Neutrophil (primary cell): ENCODE data around the gene SLC8B1.
A peak's percentile ranks its signal among the peaks of the same experiment; 100 is the strongest.

ENCODE experiments used
- H3K27ac ChIP-seq: fragments of 200-600 bp; sonication (generic); 2 replicates; pipeline ENCODE4 v1.5.1; 2016; ENCODE audit warnings: mild to moderate bottlenecking, moderate library complexity
- H3K27me3 ChIP-seq: fragments of 200-600 bp; sonication (generic); 2 replicates; pipeline ENCODE4 v1.6.0; 2016; ENCODE audit warnings: mild to moderate bottlenecking
- H3K36me3 ChIP-seq: fragments of 200-600 bp; sonication (generic); 2 replicates; pipeline ENCODE4 v1.5.1; 2017
- H3K4me1 ChIP-seq, 2 experiments: fragments of 200-600 bp in 1 of 2; sonication (generic) in 1 of 2; 1 replicate in 1 of 2; 2 replicates in 1 of 2; pipeline versions ENCODE4 v1.5.1 to v1.6.1; 2013 to 2016; ENCODE audit warnings: low read depth in 1 of 2, low read length in 1 of 2, mild to moderate bottlenecking in 1 of 2, moderate library complexity in 1 of 2; ENCODE audit not compliant: control insufficient read depth in 1 of 2, insufficient read depth in 1 of 2
- H3K4me3 ChIP-seq, 2 experiments: fragments of 200-600 bp in 1 of 2; sonication (generic) in 1 of 2; 1 replicate in 1 of 2; 2 replicates in 1 of 2; pipeline ENCODE4 v1.5.1; 2013 to 2016; ENCODE audit warnings: low read depth in 1 of 2, low read length in 1 of 2, mild to moderate bottlenecking in 1 of 2, moderate library complexity in 1 of 2
- H3K9me3 ChIP-seq: fragments of 200-600 bp; sonication (generic); 2 replicates; pipeline ENCODE4 v1.5.1; 2016
- CTCF ChIP-seq: fragments of 200-600 bp; sonication (generic); IDR thresholded peaks from 2 replicates; pipeline ENCODE4 v1.5.1; 2016; ENCODE audit warnings: antibody characterized with exemption

The SLC8B1 gene

GRCh38 chr12:113345318-113345717 is 10.4 kb upstream of the SLC8B1 start:
- no peak for TF ChIP-seq CTCF
- H3K4me3 ChIP-seq = no peak overlapping the region
- no peak overlapping the region for H3K27ac ChIP-seq
- H3K9me3 ChIP-seq = no peaks in the 10 kb centered on the region
- H3K36me3 ChIP-seq = no peaks in the 10 kb centered on the region
- H3K27me3 ChIP-seq = no peaks in the 10 kb centered on the region
- no peaks in the 10 kb centered on the region for H3K4me1 ChIP-seq

DNA sequence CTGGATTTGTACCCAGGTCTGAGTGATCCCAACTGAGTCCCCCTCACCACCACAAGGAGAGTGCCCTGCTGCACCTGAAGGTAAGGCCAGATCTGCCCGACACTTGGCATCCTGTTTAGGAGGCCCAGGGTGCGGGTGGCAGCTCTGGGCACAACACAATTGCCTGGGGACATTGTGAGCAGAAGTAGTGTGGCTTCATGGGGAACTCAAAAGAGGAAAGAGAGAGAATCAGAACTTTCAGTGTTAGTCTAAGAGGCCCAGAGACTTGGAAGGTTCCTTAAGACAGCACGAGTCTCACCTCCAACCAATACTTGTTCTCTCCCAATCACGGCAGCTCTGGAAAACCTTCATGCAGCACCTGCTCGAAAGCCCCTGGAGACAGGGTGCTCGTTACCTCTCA is 6.6 kb upstream of the SLC8B1 start:
- H3K27ac ChIP-seq = no peak overlapping the region
- no peaks in the 10 kb centered on the region for H3K36me3 ChIP-seq
- H3K9me3 ChIP-seq = no peaks in the 10 kb centered on the region
- H3K4me1 ChIP-seq = no peaks in the 10 kb centered on the region
- no peaks in the 10 kb centered on the region for H3K27me3 ChIP-seq
- H3K4me3 ChIP-seq = no peak overlapping the region
- TF ChIP-seq CTCF = no peak

DNA sequence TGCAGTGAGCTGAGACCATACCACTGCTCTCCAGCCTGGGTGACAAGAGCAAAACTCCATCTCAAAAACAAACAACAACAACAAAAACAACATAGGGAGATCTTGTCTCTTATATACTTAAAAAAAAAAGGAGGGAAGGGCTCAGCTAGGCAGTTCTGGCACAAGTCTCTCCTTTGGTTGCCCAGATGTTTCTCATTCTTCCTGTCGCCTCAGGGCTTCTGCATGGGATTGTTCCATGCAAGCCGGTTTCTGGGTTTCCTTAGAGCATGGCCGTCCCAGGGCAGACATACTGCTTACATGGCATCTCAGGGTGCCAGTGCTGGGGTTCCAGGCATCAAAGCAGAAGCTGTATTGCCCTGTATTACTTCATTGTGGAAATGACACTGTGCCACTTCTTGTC is 5.2 kb upstream of the SLC8B1 start:
- TF ChIP-seq CTCF = no peak
- no peak overlapping the region for H3K4me3 ChIP-seq
- H3K9me3 ChIP-seq = no peaks in the 10 kb centered on the region
- H3K36me3 ChIP-seq = no peaks in the 10 kb centered on the region
- H3K27ac ChIP-seq = no peak overlapping the region
- H3K4me1 ChIP-seq = peaks cover 5 to 12% of the 10 kb centered on the region in 2 experiments
- H3K27me3 ChIP-seq = no peaks in the 10 kb centered on the region

DNA sequence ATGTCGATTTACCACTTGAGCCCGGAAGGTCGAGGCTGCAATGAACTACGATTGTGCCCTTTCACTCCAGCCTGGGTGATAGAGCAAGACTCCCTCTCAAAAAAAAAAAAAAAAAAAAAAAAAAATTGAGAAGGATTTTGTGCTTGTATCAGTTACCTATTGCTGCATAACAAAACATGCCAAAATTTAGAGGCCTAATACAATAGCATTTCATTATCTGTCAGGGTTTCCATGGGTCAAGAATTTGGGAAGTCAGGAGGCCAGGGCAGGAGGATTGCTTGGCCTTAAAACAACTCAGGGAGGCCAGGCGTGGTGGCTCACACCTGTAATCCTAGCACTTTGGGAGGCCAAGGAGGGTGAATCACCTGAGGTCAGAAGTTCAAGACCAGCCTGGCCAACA is 4.6 kb upstream of the SLC8B1 start:
- Histone ChIP-seq H3K9me3 (no peaks in the 10 kb centered on the region), H3K27ac (no peak overlapping the region), H3K4me1 (peaks cover 8 to 17% of the 10 kb centered on the region in 2 experiments), H3K36me3 (no peaks in the 10 kb centered on the region), H3K4me3 (no peak overlapping the region), H3K27me3 (no peaks in the 10 kb centered on the region)
- no peak for TF ChIP-seq CTCF

GRCh38 chr12:113333877-113334785 is 778 bp downstream of the SLC8B1 start:
- peak overlapping the region; percentile 88 for H3K27ac ChIP-seq
- no peak for TF ChIP-seq CTCF
- H3K4me3 ChIP-seq = peak overlapping the region; percentile 93 to 94
- no peaks in the 10 kb centered on the region for H3K9me3 ChIP-seq
- H3K4me1 ChIP-seq = peaks cover 42 to 46% of the 10 kb centered on the region in 2 experiments
- H3K27me3 ChIP-seq = no peaks in the 10 kb centered on the region
- H3K36me3 ChIP-seq = peaks cover 22% of the 10 kb centered on the region
